ENCODE data around the gene OTUB1.
A peak's percentile ranks its signal among the peaks of the same experiment; 100 is the strongest.

The OTUB1 gene

GRCh38 chr11:64007160-64007628 lies 21.0 kb downstream of the OTUB1 start:
- no peak for DNase-seq (ENCODE audit: low read depth)

GRCh38 chr11:64007629-64008282 lies 21.5 kb downstream of the OTUB1 start:
- peak; percentile 71 for DNase-seq (ENCODE audit: low read depth)

- no peak for DNase-seq (ENCODE audit: low read depth)
These were observed 22.2 kb downstream of the OTUB1 start for GRCh38 chr11:64008283-64008913.

GRCh38 chr11:64008914-64009633 lies 22.8 kb downstream of the OTUB1 start:
- no peak for DNase-seq (ENCODE audit: low read depth)

- no peak for DNase-seq (ENCODE audit: low read depth)
These were observed 23.5 kb downstream of the OTUB1 start for GRCh38 chr11:64009710-64010109.

- no peak for DNase-seq (ENCODE audit: low read depth)
These were observed 24.5 kb downstream of the OTUB1 start for GRCh38 chr11:64010783-64011182.

- DNase-seq (ENCODE audit: low read depth): no peak
These were observed 25.1 kb downstream of the OTUB1 start for GRCh38 chr11:64011371-64011770.

- DNase-seq (ENCODE audit: low read depth): no peak
These were observed 27.1 kb downstream of the OTUB1 start for GRCh38 chr11:64013141-64013896.

GRCh38 chr11:64014356-64014755 lies 28.1 kb downstream of the OTUB1 start:
- DNase-seq (ENCODE audit: low read depth): no peak

GRCh38 chr11:64015510-64015909 lies 29.3 kb downstream of the OTUB1 start:
- DNase-seq (ENCODE audit: low read depth): no peak

GRCh38 chr11:64015935-64016845 lies 30.0 kb downstream of the OTUB1 start:
- DNase-seq (ENCODE audit: low read depth): no peak

- no peak for DNase-seq (ENCODE audit: low read depth)
These were observed 31.6 kb downstream of the OTUB1 start for GRCh38 chr11:64017945-64018224.

- no peak for DNase-seq (ENCODE audit: low read depth)
These were observed 32.1 kb downstream of the OTUB1 start for GRCh38 chr11:64018310-64018709.

- DNase-seq (ENCODE audit: low read depth): no peak
These were observed 33.1 kb downstream of the OTUB1 start for GRCh38 chr11:64019106-64020037.

GRCh38 chr11:64020976-64021756 lies 34.9 kb downstream of the OTUB1 start:
- DNase-seq (ENCODE audit: low read depth): no peak

- DNase-seq (ENCODE audit: low read depth): no peak
These were observed 35.5 kb downstream of the OTUB1 start for GRCh38 chr11:64021757-64022093.

GRCh38 chr11:64022125-64022784 lies 36.0 kb downstream of the OTUB1 start:
- DNase-seq (ENCODE audit: low read depth): no peak

GRCh38 chr11:64023712-64024710 lies 37.8 kb downstream of the OTUB1 start:
- no peak for DNase-seq (ENCODE audit: low read depth)
